GM21447 (cell line): ENCODE results near the gene TMEM117.

ENCODE experiments used
- ATAC-seq: cut with Tn5 transposase; IDR thresholded peaks from one replicate; pipeline ENCODE4 v1.9.1; 2021; ENCODE audit not compliant: unreplicated experiment

Gene TMEM117

GRCh38 chr12:44286821-44287505 lies 451.1 kb downstream of the TMEM117 start:
- no peak for ATAC-seq

- no peak for ATAC-seq
Observed at GRCh38 chr12:44287545-44287944, 451.7 kb downstream of the TMEM117 start.

GRCh38 chr12:44294649-44295048 lies 458.8 kb downstream of the TMEM117 start:
- ATAC-seq, result peak; percentile 97

- no peak for ATAC-seq
Observed at GRCh38 chr12:44295958-44296623, 460.2 kb downstream of the TMEM117 start.

- no peak for ATAC-seq
Observed at GRCh38 chr12:44296624-44297197, 460.8 kb downstream of the TMEM117 start.

GRCh38 chr12:44299524-44299923 lies 463.6 kb downstream of the TMEM117 start:
- ATAC-seq, result no peak

GRCh38 chr12:44307506-44308168 lies 471.8 kb downstream of the TMEM117 start:
- no peak for ATAC-seq

- ATAC-seq, result no peak
Observed at GRCh38 chr12:44313188-44313587, 477.3 kb downstream of the TMEM117 start.

- ATAC-seq, result no peak
Observed at GRCh38 chr12:44314007-44314500, 478.2 kb downstream of the TMEM117 start.

- peak; percentile 76 for ATAC-seq
Observed at GRCh38 chr12:44317651-44318126, 481.8 kb downstream of the TMEM117 start.

- ATAC-seq, result no peak
Observed at GRCh38 chr12:44331269-44331668, 495.4 kb downstream of the TMEM117 start.

- no peak for ATAC-seq
Observed at GRCh38 chr12:44334347-44334746, 498.5 kb downstream of the TMEM117 start.

GRCh38 chr12:44335030-44335429 lies 499.1 kb downstream of the TMEM117 start:
- no peak for ATAC-seq

GRCh38 chr12:44336577-44336976 lies 500.7 kb downstream of the TMEM117 start:
- ATAC-seq, result no peak

- ATAC-seq, result no peak
Observed at GRCh38 chr12:44342371-44342770, 506.5 kb downstream of the TMEM117 start.

GRCh38 chr12:44347145-44347544 lies 511.3 kb downstream of the TMEM117 start:
- ATAC-seq, result no peak

- ATAC-seq, result no peak
Observed at GRCh38 chr12:44357494-44357893, 521.6 kb downstream of the TMEM117 start.

- no peak for ATAC-seq
Observed at GRCh38 chr12:44358636-44359035, 522.8 kb downstream of the TMEM117 start.

- no peak for ATAC-seq
Observed at GRCh38 chr12:44362947-44363346, 527.1 kb downstream of the TMEM117 start.

GRCh38 chr12:44367136-44367535 lies 531.3 kb downstream of the TMEM117 start:
- no peak for ATAC-seq

GRCh38 chr12:44367916-44368315 lies 532.0 kb downstream of the TMEM117 start:
- no peak for ATAC-seq
